ENCODE measurements around the gene BTF3. TPM values are rescaled to one million over a fixed set of nuclear protein-coding genes. Genes with fewer than 3 reads are reported as not detected.
"Not testable (repeated sequence)": the region's sequence is repeated elsewhere in the genome, so short reads cannot be mapped to it uniquely, and the experiment has no call there.

Gene BTF3
- total RNA-seq, 6 experiments from 2014 or later, result 637 to 736 (median 692) TPM

DNA sequence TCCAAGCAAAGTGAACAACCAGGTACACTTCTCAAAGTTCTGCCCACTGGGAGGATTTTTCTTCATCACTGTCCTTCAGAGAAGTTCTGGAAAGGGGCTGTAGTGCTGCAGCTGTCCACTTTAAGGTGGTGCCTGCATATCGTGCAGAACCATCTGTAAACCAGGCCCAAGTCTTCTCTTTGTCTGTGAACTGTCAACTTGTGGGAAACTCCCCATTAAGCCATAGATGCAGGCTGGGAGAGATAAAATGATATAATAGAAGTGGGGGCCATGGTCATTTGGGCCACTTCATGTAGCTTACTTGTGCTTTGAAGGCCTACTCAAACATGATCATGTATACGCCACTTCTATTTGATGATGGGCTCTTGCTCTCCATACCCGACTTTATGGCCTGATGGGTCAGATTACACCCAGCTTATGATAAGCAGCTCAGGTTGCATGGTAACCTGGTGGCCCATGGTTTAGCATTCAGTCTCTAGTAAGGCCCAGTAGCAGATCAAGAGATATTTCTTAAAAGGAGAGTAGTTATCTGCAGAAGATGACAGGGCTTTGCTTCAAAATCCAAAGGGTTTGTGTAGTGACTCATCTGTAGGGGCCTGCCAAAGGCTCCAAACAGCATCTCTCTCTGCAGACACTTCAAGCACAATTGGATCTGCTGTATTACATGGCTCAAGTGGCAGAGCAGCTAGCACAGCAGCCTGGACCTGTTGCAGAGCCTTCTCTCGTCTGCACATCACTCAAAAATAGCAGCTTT lies 15.7 kb upstream of the BTF3 start:
- Mint-ChIP-seq H3K27ac (no peak overlapping the region), H3K36me3 (ENCODE audit: low read depth) (no peaks in the 10 kb centered on the region), H3K9me3 (no peaks in the 10 kb centered on the region), H3K4me1 (ENCODE audit: low read depth) (peaks cover 37% of the 10 kb centered on the region), H3K4me3 (no peak overlapping the region), H3K27me3 (ENCODE audit: insufficient read depth) (peaks cover 5% of the 10 kb centered on the region)
- peak; percentile 60 for DNase-seq
- TF ChIP-seq, protein P1, sequence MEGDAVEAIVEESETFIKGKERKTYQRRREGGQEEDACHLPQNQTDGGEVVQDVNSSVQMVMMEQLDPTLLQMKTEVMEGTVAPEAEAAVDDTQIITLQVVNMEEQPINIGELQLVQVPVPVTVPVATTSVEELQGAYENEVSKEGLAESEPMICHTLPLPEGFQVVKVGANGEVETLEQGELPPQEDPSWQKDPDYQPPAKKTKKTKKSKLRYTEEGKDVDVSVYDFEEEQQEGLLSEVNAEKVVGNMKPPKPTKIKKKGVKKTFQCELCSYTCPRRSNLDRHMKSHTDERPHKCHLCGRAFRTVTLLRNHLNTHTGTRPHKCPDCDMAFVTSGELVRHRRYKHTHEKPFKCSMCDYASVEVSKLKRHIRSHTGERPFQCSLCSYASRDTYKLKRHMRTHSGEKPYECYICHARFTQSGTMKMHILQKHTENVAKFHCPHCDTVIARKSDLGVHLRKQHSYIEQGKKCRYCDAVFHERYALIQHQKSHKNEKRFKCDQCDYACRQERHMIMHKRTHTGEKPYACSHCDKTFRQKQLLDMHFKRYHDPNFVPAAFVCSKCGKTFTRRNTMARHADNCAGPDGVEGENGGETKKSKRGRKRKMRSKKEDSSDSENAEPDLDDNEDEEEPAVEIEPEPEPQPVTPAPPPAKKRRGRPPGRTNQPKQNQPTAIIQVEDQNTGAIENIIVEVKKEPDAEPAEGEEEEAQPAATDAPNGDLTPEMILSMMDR (IDR thresholded peaks at IDR 0.05), result no peak

DNA sequence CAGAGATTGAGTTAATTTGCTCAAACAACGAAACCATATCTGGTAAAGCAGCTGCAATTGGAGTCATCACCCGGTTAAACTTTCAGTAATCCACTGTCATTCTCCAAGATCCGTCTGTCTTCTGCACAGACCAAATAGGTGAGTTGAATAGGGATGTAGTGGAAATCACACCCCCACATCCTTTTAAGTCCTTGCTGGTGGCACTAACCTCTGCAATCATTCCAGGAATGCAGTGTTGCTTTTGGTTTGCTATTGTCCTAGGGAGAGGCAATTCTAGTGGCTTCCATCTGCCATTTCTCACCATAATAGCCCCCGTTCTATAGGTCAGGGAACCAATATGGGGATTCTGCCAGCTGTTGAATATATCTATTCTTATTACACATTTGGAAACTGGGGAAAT lies 14.6 kb upstream of the BTF3 start:
- no peak overlapping the region for H3K4me3 Mint-ChIP-seq
- H3K27ac Mint-ChIP-seq, result no peak overlapping the region
- no peaks in the 10 kb centered on the region for H3K9me3 Mint-ChIP-seq
- TF ChIP-seq, protein P1 (IDR thresholded peaks at IDR 0.05), result no peak
- peaks cover 37% of the 10 kb centered on the region for H3K4me1 Mint-ChIP-seq (ENCODE audit: low read depth)
- DNase-seq, result no peak
- no peaks in the 10 kb centered on the region for H3K36me3 Mint-ChIP-seq (ENCODE audit: low read depth)
- peaks cover 10% of the 10 kb centered on the region for H3K27me3 Mint-ChIP-seq (ENCODE audit: insufficient read depth)

DNA sequence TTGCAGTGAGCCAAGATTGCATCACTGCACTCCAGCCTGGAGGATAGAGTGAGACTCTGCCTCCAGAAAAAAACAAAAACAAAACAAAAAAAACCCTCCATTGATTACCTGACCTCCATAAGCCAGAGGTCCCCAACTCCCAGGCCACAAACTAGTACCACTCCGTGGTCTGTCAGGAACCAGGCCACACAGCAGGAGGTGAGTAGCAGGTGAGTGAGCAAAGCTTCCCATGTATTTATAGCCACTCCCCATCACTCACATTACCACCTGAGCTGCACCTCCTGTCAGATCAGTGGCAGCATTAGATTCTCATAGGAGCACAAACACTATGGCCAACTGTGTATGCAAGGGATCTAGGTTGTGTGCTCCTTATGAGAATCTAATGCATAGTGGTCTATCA lies 13.7 kb upstream of the BTF3 start:
- Mint-ChIP-seq H3K4me3 (no peak overlapping the region), H3K4me1 (ENCODE audit: low read depth) (peaks cover 37% of the 10 kb centered on the region), H3K27me3 (ENCODE audit: insufficient read depth) (peaks cover 10% of the 10 kb centered on the region), H3K36me3 (ENCODE audit: low read depth) (no peaks in the 10 kb centered on the region), H3K9me3 (no peaks in the 10 kb centered on the region), H3K27ac (no peak overlapping the region)
- TF ChIP-seq, protein P1 (IDR thresholded peaks at IDR 0.05), result no peak
- DNase-seq, result no peak

DNA sequence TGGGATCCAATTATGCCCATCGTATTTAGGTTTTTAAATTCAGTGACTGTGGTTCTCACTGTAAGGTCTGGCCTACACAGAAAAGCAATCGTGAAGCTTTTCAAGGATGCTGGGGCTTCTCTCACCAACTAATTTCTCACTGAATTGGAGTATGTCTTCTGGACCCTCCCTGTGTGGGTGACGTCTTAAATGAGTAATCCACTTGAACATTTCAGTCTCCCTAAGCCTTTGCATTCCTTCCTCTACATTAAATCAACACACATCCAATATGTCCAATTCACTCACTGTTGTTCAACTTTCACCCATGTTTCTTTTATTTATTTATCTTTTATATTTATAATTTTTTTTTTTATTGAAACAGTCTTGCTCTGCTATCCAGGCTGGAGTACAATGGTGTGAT lies 12.5 kb upstream of the BTF3 start:
- Mint-ChIP-seq H3K36me3 (ENCODE audit: low read depth) (no peaks in the 10 kb centered on the region), H3K4me3 (no peak overlapping the region), H3K27me3 (ENCODE audit: insufficient read depth) (peaks cover 10% of the 10 kb centered on the region), H3K9me3 (no peaks in the 10 kb centered on the region), H3K4me1 (ENCODE audit: low read depth) (peaks cover 37% of the 10 kb centered on the region), H3K27ac (no peak overlapping the region)
- TF ChIP-seq, protein P1 (IDR thresholded peaks at IDR 0.05), result no peak
- no peak for DNase-seq

DNA sequence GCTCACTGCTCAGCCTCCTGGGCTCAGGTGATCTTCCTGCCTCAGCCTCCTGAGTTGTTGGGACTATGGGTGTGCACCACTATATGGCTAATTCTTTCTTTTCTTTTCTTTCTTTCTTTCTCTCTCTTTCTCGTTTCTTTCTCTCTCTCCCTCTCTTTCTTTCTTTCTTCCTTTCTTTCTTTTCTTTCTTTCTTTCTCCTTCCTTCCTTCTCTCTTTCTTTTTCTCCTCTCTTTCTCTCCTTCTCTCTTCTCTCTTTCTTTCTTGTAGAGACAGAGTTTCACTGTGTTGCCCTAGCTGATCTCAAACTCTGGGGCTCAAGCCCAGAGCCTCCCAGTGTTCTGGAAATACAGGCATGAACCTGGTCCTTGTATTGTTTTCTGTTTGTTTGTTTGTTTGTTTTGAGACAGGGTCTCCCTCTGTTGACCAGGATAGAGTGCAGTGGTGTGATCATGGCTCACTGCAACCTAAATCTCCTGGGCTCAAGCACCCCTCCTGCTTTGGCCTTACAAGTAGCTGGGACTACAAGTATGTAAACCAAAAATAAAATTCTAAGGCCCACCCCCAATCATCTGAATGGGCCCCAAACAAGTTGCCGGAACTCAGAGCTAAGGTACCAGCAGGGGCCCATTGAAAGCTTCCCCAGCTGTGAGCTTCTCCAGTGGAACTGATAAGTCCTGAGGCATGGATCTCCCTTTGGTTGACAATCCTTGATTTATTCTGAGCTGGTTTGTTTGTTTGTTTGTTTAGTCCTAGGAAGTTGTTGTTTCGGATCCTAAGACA lies 11.9 kb upstream of the BTF3 start:
- Mint-ChIP-seq H3K27ac (no peak overlapping the region), H3K27me3 (ENCODE audit: insufficient read depth) (peaks cover 10% of the 10 kb centered on the region), H3K4me3 (no peak overlapping the region), H3K9me3 (no peaks in the 10 kb centered on the region), H3K36me3 (ENCODE audit: low read depth) (no peaks in the 10 kb centered on the region), H3K4me1 (ENCODE audit: low read depth) (peaks cover 37% of the 10 kb centered on the region)
- TF ChIP-seq, protein P1 (IDR thresholded peaks at IDR 0.05), result no peak
- no peak for DNase-seq

DNA sequence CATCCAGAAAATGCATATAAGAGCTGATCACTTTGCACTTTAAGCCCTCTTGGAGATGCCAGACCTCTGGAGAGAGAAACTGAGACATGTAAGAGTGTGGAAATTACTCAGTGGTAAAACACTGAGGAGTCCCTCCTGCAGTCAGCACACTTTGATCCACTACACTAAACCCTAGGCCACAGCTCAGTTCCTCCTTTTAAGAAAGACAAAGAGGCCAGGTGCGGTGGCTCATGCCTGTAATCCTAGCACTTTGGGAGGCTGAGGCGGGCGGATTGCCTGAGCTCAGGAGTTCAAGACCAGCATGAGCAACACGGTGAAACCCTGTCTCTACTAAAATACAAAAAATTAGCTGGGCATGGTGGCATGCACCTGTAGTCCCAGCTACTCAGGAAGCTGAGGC lies 11.0 kb upstream of the BTF3 start:
- not testable (repeated sequence) for H3K36me3 Mint-ChIP-seq (ENCODE audit: low read depth); H3K4me3 Mint-ChIP-seq; H3K9me3 Mint-ChIP-seq; H3K27ac Mint-ChIP-seq; DNase-seq
- H3K4me1 Mint-ChIP-seq (ENCODE audit: low read depth), result peaks cover 34% of the 10 kb centered on the region
- peaks cover 10% of the 10 kb centered on the region for H3K27me3 Mint-ChIP-seq (ENCODE audit: insufficient read depth)
